Stimulated activated CD4-positive, alpha-beta T cell treated with anti-CD3 and anti-CD28 coated beads, Interleukin-4, amount 100 ng/mL, for 48 hours (primary cell): Measurements from ENCODE around the gene WASHC3.
"Not testable (repeated sequence)": the region's sequence is repeated elsewhere in the genome, so short reads cannot be mapped to it uniquely, and the experiment has no call there.

Experiments used
- DNase-seq, 2 donors: peaks; one replicate each; pipeline ENCODE4 v3.0.0-alpha.2; 2020; ENCODE audit warnings: low read depth in 2 of 2

Gene WASHC3, protein sequence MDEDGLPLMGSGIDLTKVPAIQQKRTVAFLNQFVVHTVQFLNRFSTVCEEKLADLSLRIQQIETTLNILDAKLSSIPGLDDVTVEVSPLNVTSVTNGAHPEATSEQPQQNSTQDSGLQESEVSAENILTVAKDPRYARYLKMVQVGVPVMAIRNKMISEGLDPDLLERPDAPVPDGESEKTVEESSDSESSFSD

DNA sequence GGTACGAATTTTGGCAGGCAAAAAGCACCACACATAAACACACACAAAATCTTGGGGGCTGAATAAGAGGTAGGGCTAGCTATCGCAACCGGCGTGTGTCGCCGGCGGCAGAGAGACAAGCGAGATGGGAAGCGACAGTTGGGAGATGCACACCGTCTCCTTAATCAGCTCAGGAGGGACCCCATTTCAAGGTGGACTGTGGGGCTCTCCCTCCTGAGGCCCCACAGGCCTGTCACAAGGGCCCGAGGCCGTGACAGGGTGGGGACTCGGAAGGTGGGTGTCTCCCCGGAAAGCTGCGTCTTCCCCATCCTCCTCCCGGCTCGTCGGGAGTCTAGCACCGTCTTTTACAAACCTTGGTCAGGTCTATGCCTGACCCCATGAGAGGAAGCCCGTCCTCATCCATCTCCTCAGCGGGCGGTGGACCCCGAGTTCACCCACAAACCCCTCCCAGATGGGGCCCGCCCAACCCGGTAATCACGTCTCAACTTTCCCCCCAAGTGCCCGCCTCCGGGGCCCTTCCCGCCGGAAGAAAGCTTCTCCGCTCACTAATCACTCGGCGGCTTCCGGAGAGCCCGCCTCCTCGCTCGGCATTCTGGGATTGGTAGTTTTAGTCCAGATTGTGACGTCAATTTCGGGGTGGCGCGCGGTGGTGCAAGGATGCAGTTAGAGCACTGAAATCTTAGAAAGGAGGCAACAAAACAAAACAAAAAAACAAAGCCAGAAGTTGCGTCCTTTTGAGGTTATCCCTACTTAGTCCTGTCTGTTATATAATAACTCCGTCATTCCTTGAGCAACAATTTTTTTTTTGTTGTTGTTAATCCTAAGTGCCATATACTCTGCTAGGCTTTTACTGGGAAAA lies at the start of gene WASHC3:
TSS of gene WASHC3 (minus strand) at position 432 of the 859 bp plus-strand sequence. CDS start at position 403, 29 bp downstream.
- peak; percentile 89 to 95 for DNase-seq

DNA sequence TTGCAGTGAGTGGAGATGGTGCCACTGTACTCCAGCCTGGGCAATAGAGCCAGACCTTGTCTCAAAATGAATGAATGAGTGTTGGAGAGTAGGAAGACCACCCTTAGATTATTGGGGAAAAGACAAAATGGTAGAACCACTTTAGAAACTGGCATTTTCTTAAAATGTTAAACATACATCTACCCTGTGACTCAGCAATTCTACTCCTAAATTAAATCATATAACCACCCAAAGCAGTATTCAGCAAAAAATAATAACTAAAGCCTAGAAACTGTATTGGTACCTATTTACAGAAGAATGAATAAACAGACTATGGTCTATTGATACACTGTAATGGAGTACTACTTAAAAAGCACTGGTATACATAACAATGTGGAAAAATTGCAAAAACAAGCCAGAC lies 49.0 kb upstream of the WASHC3 start:
- no peak for DNase-seq

DNA sequence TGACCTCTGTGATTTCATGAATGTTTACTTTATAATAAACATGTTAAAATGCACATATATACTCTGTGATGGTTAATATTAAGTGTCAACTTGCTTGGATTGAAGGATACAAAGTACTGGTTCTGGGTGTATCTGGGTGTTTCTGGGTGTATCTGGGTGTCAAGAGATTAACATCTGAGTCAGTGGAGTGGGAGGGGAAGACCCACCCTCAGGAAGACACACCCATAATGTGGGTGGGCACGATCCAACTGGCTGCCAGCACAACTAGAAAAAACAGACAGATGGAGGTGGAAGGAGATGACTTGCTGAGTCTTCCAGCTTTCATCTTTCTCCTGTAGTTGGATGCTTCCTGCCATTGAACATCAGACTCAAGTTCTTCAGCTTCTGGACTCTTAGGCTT lies 46.2 kb upstream of the WASHC3 start:
- no peak for DNase-seq

DNA sequence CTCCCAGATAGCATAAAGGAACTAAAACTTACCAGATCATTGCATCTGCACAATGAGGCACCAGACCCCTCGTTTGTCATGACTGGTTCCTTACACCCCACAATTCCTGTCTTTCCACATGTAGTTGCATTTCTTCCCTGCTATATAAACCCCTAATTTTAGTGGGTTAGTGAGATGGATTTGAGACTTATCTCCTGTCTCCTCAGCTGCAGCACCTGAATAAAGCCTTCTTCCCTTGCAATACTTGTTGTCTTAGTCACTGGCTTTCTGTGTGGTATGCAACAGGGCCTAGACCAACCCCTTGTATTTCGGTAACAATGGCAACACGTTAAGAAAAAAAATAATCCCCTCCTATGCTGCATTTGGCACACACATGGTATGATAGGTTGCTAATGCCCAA lies 45.1 kb upstream of the WASHC3 start:
- no peak for DNase-seq

DNA sequence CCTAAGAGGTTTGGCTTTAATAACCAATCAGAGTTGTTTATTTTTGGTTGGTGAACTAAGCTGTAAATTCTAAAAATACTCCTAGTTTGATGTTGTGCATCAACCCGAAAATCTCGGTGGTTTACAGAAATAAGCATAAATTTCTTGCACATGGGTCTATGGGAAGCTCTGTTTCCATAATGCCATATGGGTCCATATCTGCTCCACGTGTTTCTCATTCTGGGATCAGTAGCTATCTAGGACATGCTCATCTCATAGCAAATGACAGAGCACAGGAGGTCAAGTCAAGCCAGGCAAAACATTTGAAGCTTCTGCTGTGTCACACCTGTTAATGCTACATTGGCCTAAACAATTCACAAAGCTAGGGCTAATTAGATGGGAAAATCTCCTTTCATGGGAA lies 35.1 kb upstream of the WASHC3 start:
- no peak for DNase-seq

DNA sequence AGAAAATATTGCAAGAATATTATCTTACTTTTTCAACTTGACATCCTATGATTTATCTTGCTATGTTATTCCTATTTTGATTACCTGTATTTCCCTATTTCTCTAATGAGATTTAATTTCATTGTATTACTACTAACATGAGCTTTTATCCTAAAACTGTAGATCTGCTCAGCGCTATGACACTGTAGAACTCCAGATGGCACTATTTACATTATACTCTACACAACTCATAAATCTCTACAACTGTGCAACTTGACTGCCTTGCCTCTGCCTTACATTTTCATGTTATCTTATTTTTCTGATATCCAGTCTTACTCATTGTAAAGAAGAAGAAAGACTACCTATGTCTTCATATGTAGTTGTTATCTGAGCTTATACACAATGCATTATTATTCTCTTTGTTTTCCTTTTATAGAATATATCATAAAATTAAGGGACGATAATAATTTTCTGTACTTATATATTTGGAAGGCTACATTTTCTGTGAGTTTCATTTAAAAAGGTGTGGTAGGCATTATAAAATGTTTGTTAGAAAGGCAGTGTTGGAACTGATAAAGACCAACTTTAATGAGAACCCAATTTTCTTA lies 34.0 kb upstream of the WASHC3 start:
- no peak for DNase-seq

DNA sequence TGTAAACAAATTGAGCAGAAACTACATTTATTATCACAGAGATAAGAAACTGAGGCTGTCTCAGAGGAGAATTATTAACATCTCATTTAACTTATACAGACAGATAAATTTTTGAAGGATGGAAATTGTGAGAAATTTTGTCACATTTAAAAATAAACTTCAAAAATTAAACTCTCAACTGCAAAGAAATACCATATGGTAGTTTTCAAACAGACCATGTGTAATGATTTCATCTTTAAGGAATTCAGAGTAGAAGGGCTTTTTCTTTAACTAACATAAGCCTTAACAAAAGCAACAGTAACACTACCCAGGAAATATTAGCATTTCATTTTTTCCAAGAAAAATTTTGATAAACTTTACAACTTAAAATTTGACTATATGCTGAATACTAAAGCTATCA lies 31.5 kb upstream of the WASHC3 start:
- DNase-seq = no peak

DNA sequence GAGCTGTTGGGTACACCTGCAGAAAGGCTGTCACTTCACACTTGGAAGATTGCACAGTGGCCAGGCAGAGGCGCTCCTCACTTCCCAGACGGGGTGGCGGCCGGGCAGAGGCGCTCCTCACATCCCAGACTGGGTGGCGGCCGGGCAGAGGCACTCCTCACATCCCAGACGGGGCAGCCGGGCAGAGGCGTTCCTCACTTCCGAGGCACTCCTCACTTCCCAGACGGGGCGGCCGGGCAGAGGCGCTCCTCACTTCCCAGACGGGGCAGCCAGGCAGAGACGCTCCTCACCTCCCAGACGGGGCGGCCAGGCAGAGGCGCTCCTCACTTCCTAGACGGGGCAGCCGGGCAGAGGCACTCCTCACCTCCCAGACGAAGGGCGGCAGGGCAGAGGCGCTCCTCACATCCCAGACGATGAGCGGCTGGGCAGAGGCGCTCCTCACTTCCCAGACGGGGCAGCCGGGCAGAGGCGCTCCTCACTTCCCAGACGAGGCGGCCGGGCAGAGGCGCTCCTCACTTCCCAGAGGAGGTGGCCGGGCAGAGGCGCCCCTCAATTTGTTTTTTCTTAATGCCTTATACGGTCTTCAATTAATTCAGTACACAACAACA lies 27.5 kb upstream of the WASHC3 start:
- not testable (repeated sequence) for DNase-seq

DNA sequence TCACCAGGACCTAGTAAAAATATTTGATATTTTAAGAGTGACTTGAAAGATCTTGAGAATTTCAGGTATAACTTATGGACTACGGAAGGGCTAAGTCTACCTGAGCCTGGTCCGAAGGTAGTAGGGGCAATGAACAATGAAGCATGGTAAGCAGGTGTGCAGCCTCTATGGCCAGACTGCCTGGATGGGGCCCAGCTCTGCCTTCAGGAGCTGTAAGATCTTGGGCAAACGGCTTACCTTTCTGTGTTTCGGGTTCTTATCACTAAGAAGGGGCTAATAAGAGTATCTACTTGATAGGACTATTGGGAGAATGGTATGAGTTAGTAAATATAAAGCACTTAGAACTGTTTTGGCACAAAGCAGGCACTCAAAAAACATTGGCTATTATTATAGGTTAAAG lies 19.1 kb upstream of the WASHC3 start:
- no peak for DNase-seq

DNA sequence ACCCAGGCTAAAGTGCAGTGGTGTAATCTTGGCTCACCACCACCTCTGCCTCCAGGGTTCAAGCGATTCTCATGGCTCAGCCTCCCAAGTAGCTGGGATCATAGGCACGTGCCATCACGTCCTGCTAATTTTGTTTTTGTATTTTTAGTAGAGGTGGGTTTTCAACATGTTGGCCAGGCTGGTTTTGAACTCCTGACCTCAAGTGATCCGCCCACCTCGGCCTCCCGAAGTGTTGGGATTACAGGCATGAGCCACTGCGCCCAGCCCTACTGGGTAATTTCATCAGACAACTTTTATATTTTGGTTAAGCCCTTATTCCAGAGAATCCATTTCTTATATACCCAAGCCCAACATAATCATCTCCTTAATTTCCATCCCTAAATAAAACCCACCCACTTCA lies 10.3 kb upstream of the WASHC3 start:
- DNase-seq = not testable (repeated sequence)

DNA sequence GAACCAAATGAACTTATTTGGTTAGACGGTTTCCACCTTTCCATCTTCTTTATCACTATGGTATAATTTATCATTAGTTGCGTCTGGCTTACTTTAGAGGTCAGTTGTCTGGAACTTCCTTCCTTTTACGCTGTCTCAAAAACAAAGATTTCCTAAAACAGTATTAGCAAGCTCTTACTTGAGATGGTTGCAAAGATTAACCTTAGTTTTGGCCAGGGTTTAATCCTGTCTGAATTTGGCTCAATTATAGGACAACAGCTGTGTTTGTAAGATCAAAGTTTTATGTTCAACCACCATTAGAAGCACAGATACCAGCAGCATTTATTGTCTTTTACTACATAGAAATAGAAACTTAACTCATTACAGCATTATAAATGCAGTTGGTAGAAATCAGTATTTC lies 7.9 kb upstream of the WASHC3 start:
- DNase-seq = no peak

DNA sequence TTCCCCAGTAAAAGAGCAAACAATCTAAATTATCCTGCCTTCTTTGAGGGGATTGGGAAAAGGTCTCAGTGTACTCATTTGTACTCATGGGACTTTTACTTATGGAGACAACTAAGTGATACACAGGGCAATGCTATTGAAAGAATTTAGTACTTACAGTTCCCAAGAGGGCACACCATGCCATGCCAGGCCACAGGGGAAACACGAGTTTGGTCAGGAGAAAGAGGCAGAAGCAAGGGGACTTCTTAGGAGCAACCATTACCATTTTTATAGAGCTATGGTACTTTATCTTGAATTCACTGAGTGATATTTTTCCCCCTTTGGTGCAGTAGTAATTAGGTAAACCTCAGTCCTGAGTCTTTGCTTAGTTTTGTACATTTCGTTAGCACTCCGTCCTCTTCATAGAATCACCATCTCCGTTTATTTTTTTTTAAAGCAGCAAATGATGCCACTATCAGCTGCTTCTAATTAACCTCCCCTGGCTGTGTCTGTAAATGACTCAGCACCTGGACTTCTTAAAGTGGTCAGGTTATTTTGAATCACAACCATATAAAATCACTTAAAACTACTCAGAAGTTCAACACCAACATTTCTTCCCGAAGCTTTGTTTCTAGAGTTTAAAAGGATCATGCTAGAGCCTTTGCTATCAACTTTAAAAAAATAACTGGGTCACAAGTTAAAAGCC lies 5.9 kb upstream of the WASHC3 start:
- no peak for DNase-seq

DNA sequence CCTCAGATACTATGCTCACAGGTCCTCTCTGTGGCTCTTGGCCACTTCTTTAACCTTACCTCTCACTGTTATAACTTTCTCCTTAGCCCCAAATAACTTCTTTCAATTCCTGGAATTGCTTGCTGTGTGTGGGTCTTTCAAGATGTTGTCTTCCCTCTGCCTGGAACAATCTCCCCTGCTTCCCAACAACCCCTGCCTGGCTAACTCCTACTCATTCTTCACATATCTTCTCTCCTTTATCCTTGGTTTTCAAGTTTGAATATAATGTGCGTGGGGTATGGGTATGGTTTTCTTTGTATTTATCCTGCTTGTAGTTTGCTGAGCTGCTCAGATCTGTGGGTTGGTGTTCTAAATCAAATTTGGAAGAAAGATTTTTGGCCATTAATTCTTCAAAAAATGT lies 2.7 kb upstream of the WASHC3 start:
- no peak for DNase-seq

DNA sequence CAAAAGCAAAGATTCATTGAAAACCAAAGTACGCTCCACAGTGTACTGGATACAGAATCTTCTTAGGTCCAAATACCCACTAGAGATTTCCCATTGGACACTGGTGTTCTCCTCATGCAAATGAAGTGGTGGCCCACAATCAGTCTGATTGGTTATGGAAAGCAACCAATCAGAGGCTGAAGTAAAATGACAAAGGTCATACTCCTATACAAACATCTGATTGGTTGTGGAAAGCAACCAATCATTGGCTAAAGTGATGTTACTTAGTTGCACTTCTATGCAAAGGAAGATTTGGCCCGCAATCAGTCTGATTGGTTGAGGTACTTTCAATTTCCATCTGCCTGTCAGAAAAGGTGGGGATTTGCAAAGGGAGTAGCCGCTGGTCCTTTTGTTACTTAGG lies 1.3 kb upstream of the WASHC3 start:
- no peak for DNase-seq

DNA sequence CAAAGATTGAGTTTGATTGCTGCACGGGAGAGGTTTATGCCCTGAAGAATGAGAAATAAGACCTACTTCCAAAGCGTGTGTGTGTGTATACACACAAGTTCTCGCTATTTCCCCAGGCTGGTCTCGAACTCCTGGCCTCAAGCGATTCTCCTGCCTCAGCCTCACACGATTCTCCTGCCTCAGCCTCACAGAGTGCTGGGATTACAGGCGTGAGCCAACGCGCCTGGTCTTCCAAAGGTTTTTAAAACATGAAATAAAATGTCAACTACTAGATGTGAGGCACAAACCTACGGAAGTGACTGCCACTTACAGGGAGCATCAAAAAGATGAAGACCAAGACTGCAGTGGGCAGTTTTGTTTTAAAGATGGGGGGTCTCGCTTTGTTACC lies 622 bp upstream of the WASHC3 start:
- no peak for DNase-seq

DNA sequence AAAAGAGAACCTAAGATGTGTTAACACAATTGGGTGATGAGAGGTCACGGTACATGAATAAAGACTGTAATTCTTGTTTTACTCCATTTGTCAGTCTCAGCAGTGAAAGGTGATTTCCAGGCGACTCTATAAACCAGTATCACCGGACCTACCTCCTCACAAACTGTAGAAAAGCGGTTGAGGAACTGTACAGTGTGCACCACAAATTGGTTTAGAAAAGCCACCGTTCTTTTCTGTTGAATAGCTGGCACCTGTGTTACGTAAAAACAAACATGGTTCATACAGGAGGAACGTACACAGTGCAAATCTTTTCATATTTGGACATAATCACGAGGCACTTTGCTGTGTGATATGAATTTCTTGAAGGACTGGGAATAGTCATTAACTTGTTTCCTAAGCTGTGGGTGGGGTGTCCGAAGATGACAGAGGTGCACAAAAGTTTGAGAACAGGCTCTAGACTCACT lies 663 bp downstream of the WASHC3 start:
- DNase-seq = no peak

DNA sequence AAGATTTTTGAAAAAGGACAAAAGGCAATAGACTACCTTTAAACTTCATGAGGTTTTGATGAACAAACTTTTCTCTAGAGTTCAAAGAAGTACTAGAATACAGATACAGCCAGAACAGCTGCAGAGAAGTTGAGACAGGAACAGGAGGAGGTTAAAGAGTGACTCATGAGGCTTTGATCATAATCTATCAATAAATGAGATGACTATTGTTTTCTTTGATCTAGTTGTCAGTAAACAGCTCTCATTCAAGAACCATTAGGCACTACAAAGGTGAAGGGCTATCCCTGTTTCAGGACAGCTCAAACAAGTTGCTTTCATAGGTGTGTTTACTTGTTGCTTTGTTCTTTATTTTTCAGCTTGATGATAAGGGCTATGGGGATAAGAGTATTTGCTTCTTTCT lies 2.4 kb downstream of the WASHC3 start:
- DNase-seq = no peak

DNA sequence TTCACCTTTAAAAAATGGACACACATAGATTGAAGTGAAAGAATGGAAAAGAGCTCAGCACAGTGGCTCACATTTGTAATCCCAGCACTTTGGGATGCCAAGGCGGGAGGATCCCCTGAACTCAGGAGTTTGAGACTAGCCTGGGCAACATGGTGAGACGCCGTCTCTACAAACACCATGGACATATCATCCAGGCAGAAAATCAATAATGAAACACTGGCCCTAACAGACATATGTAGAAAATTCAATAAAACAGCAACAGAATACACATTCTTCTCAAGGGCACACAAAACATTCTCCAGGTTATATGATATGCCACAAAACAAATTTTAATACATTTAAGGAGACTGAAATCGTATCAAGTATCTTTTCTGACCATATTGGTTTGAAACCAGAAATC lies 7.4 kb downstream of the WASHC3 start:
- no peak for DNase-seq

DNA sequence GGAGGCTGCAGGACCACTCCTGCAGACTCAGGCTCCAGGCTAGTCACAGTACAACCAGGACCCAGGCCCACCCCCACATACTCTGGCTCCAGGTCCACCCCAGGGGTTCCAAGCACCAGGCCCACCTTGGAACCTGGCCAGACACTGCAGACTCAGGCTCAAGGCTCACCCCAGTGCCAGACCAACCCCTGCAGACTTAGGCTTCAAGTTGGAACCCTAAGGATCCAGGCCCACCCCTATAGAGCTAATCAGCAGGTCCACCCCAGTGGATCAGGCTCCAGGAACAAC lies 8.8 kb downstream of the WASHC3 start:
- DNase-seq = no peak

DNA sequence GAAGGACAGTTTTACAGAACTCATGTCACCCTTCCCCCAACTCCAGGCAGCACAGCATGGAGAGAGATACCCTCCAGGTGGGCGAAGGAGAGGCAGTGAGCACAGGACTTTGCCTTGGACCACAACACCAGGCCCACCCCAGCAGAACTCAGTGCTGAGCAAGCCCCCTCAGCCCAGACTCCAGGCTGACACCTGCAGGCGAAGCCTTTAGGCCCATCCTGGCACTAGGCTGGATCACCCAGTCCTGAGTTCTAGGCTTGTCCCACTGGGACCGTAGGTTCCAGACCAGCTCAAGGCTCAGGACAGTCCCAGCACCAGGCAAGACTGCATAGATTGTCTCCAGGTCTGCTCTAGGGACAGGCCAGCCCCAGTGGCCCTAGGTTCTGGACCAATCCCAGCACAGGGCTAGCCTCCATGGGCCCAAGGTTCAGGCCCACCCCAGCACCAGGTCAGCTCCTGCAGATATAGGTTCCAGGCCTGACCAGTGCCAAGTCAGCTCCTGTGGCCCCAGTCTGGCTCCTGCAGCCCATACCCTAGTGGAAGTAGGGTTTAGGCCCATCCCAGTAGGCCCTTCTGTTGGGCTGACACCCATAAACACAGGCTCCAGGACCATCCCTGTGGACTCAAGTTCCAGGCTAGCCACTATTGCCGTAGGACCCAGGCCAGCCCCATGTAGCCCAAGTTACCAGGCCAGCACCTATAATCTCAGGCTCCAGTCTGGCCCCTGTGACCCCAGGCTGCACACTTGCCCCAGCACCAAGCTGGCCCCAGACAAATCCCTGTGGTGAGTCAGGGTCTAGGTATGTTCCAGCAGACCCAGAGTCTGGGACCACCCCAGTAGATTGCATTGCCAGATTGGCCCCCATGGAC lies 9.4 kb downstream of the WASHC3 start:
- no peak for DNase-seq

DNA sequence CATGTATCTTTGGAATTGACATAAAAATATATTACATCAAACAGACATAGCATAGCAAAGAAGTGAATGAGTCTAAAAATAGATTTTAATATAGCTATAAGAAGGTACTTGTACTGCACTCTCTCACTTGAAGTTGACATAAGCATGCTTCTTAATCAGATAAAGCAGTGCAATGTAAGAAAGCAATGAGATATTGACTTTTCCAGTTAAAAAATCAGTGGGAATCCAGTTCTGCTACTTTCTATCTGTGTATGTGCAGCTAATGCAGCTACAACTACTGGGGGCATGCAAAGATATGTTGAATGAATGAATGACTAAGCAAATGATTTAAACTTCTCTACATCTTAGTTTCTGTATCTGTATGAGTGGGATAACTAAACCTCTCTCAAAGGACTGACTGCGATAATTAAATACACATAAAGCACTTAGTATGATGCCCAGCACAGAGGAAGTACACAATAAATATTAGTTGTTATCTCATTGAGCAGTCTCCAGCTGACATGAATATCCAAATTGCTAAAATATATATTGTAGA lies 10.3 kb downstream of the WASHC3 start:
- no peak for DNase-seq
